HG03575 (cell line): Measurements from ENCODE around the gene FKBP3.

Experiments used
- ATAC-seq: cut with Tn5 transposase; IDR thresholded peaks from one replicate; pipeline ENCODE4 v1.9.1; 2021; ENCODE audit not compliant: unreplicated experiment, insufficient number of reproducible peaks, low FRiP score; ENCODE audit errors: extremely low read depth

FKBP3 gene

GRCh38 chr14:45072126-45072525 is 62.2 kb downstream of the FKBP3 start:
- ATAC-seq: no peak

DNA sequence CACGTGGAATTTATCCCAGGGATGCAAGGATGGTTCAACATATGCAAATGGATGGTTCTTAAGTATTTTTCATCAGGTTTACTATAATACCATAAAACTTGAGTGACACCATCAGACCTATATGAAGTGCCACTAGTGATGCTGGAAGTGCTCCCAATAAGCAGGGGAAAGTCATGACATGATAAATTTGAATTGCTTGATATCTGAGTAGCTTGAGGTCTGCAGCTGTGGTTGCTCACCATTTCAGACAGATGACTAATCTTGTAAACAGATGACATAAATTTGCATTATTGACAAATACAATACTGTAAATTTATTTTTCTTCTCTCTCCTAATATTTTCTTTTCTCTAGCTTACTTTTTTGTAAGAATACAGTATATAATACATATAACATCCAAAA is 64.1 kb downstream of the FKBP3 start:
- no peak for ATAC-seq

GRCh38 chr14:45068396-45068795 is 65.9 kb downstream of the FKBP3 start:
- no peak for ATAC-seq

- no peak for ATAC-seq
Measured at GRCh38 chr14:45066667-45067066, 67.6 kb downstream of the FKBP3 start.

DNA sequence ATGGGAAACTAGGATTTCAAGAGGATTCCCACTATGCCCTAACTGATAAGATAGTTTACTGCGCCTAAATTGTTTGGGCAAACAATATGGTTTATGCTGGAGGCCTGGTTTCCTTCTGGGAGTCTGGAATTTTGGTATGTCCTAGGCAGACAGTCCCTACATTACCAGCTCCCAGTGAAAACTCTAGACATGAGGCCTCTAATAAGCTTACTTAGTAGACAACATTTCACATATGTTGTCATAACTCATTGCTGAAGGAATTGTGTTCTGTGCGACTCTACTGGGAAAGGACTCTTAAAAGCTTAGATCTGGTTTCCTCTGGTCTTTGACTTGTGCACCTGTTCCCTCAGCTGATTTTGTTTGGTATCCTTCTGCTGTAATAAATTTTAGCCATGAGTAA is 68.3 kb downstream of the FKBP3 start:
- ATAC-seq: no peak
